HL-60 (cell line): ENCODE results near the gene KCND2.

Experiments
- CTCF ChIP-seq: IDR thresholded peaks from one replicate; pipeline ENCODE4 v1.5.1; 2011; ENCODE audit warnings: low read length, control low read depth, inconsistent platforms; ENCODE audit not compliant: insufficient read depth
- GABPA ChIP-seq: IDR thresholded peaks from 2 replicates; pipeline ENCODE4 v1.6.1; 2012; ENCODE audit warnings: low read depth
- POLR2AphosphoS5 ChIP-seq: IDR thresholded peaks from 2 replicates; pipeline ENCODE4 v1.6.1; 2012; ENCODE audit warnings: low read depth
- REST ChIP-seq: IDR thresholded peaks from 2 replicates; pipeline ENCODE4 v1.6.1; 2012; ENCODE audit warnings: low read depth; ENCODE audit not compliant: insufficient replicate concordance

- no peak for TF ChIP-seq CTCF
- no peak for TF ChIP-seq POLR2AphosphoS5
- no peak for TF ChIP-seq GABPA
- TF ChIP-seq REST, result no peak
These were observed 265.4 kb downstream of the KCND2 start for GRCh38 chr7:120538335-120538734.
